Parathyroid adenoma (tissue), 2 donors: ENCODE results near the gene C10orf67.
"Not testable (repeated sequence)": the region's sequence is repeated elsewhere in the genome, so short reads cannot be mapped to it uniquely, and the experiment has no call there.

Experiments
- H2AFZ ChIP-seq: fragments of 300-600 bp; sonication (generic); one replicate; pipeline ENCODE4 v1.7.0; 2017; ENCODE audit warnings: antibody characterized with exemption, mild to moderate bottlenecking
- H3K27ac ChIP-seq: fragments of 300-600 bp; sonication (generic); one replicate; pipeline ENCODE4 v1.7.0; 2017
- H3K27me3 ChIP-seq: fragments of 300-600 bp; sonication (generic); one replicate; pipeline ENCODE4 v1.7.0; 2017; ENCODE audit warnings: low read length; ENCODE audit not compliant: control insufficient read depth, insufficient read depth
- H3K36me3 ChIP-seq: fragments of 300-600 bp; sonication (generic); one replicate; pipeline ENCODE4 v1.7.0; 2017; ENCODE audit warnings: low read length; ENCODE audit not compliant: control insufficient read depth, insufficient read depth
- H3K4me1 ChIP-seq: fragments of 300-600 bp; sonication (generic); one replicate; pipeline ENCODE4 v1.7.0; 2017; ENCODE audit warnings: control low read depth
- H3K4me2 ChIP-seq: fragments of 300-600 bp; sonication (generic); one replicate; pipeline ENCODE4 v1.7.0; 2017; ENCODE audit warnings: low read length
- H3K4me3 ChIP-seq: fragments of 300-600 bp; sonication (generic); one replicate; pipeline ENCODE4 v1.7.0; 2017; ENCODE audit warnings: low read depth, low read length
- H3K79me2 ChIP-seq: fragments of 300-600 bp; sonication (generic); one replicate; pipeline ENCODE4 v1.7.0; 2017; ENCODE audit warnings: control low read depth
- H3K9ac ChIP-seq: fragments of 300-600 bp; sonication (generic); one replicate; pipeline ENCODE4 v1.7.0; 2017; ENCODE audit warnings: mild to moderate bottlenecking
- H3K9me3 ChIP-seq: fragments of 300-600 bp; sonication (generic); one replicate; pipeline ENCODE4 v1.7.0; 2017; ENCODE audit warnings: low read length; ENCODE audit not compliant: control insufficient read depth
- CTCF ChIP-seq: fragments of 300-600 bp; sonication (generic); IDR thresholded peaks from one replicate; pipeline ENCODE4 v1.7.0; 2017; ENCODE audit warnings: antibody characterized with exemption, mild to moderate bottlenecking
- donor health status: primary hyperparathyroidism.

The C10orf67 gene

DNA sequence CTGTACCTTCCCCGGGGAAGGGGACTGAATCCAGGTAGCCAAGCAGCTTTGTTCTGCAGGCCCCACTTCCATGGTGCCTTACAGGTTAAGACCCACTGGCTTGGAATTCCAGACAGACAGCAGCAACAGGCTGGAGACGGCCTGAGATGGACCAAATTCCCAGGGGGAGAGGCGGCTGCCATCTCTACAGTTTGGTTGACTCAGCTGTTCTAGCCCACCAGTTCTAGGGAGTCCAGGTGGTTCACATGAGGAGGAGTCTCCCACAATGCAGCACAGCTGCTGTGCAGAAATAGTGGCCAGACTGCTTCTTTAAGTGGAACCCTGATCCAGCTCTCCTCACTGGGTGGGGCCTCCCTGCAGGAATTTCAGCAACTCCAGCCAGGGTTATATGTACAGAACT is 74.1 kb downstream of the C10orf67 start:
- no peak overlapping the region for H2AFZ ChIP-seq
- no peaks in the 10 kb centered on the region for H3K79me2 ChIP-seq
- no peak for TF ChIP-seq CTCF
- no peak overlapping the region for H3K4me3 ChIP-seq
- no peaks in the 10 kb centered on the region for H3K9me3 ChIP-seq
- no peak overlapping the region for H3K4me2 ChIP-seq
- H3K36me3 ChIP-seq = no peaks in the 10 kb centered on the region
- H3K27ac ChIP-seq = no peak overlapping the region
- no peaks in the 10 kb centered on the region for H3K4me1 ChIP-seq
- no peak overlapping the region for H3K9ac ChIP-seq
- H3K27me3 ChIP-seq = no peaks in the 10 kb centered on the region

DNA sequence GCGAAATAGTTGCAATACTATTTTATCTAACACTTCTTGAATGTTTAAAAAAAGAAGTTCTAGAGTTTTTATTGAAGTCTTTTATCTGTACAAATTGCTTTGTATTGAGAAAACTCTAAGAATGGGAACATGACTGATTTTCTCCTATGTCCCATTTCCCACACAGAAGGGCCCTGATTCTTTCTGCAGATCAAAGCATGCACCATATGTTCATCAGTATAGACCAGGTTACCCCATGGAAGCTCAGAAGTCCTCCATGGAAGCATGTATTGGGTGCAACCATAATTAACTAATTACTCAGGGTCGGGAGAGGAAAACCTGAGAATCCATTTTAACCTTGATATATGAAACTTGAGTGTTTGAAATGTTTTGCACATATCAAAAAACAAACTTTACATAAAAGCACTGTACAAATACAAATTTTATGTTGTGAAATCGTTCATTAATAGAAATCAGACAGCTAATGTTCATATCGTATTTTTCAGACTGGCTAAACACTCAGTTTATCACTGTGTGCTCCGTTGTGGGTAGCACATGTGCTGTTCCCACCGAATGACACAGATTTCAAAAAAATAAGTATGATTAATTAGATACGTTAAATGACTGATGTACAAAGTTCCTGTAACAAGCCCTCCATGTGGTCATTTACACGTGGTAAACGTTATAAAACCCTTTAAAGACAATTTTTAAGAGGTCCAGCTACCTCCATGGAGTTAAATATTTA is 81.0 kb downstream of the C10orf67 start:
- Histone ChIP-seq H3K9me3 (no peaks in the 10 kb centered on the region), H3K4me3 (no peak overlapping the region)

GRCh38 chr10:23262928-23263327 is 81.7 kb downstream of the C10orf67 start:
- Histone ChIP-seq H3K4me2 (no peak overlapping the region), H3K27ac (no peak overlapping the region), H3K9me3 (no peaks in the 10 kb centered on the region), H2AFZ (no peak overlapping the region), H3K4me3 (no peak overlapping the region), H3K79me2 (no peaks in the 10 kb centered on the region), H3K27me3 (no peaks in the 10 kb centered on the region), H3K9ac (no peak overlapping the region), H3K4me1 (no peaks in the 10 kb centered on the region), H3K36me3 (no peaks in the 10 kb centered on the region)
- no peak for TF ChIP-seq CTCF

More for the DNA sequence above, 81.0 kb downstream of the C10orf67 start:
- H3K79me2 ChIP-seq = no peaks in the 10 kb centered on the region
- no peaks in the 10 kb centered on the region for H3K36me3 ChIP-seq
- no peaks in the 10 kb centered on the region for H3K4me1 ChIP-seq
- H3K27ac ChIP-seq = no peak overlapping the region
- no peak for TF ChIP-seq CTCF
- no peak overlapping the region for H2AFZ ChIP-seq
- no peak overlapping the region for H3K4me2 ChIP-seq
- no peak overlapping the region for H3K9ac ChIP-seq
- H3K27me3 ChIP-seq = no peaks in the 10 kb centered on the region

DNA sequence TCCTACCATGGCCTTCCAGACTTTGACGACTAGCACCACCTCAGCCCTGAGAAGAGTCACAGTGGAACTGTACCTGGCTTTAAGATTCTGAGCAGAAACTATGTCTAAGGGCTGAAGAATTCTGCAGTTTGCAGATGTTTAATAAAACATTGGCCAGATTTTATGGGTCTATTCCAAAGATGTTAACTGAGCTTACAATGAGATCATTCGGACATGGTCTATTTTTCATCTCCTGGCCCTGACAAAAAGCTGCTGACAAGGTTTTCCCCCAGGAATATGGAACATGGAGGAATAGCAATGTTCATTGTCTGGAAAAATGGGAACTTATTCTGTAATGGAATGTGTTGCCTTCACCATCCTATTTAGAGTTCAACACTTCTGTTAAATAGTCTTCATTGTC is 86.1 kb downstream of the C10orf67 start:
- no peak overlapping the region for H3K9ac ChIP-seq
- H3K79me2 ChIP-seq = no peaks in the 10 kb centered on the region
- H2AFZ ChIP-seq = no peak overlapping the region
- H3K9me3 ChIP-seq = no peaks in the 10 kb centered on the region
- no peaks in the 10 kb centered on the region for H3K36me3 ChIP-seq
- no peaks in the 10 kb centered on the region for H3K4me1 ChIP-seq
- no peak overlapping the region for H3K4me2 ChIP-seq
- H3K27me3 ChIP-seq = no peaks in the 10 kb centered on the region
- no peak overlapping the region for H3K27ac ChIP-seq
- no peak for TF ChIP-seq CTCF
- H3K4me3 ChIP-seq = no peak overlapping the region

DNA sequence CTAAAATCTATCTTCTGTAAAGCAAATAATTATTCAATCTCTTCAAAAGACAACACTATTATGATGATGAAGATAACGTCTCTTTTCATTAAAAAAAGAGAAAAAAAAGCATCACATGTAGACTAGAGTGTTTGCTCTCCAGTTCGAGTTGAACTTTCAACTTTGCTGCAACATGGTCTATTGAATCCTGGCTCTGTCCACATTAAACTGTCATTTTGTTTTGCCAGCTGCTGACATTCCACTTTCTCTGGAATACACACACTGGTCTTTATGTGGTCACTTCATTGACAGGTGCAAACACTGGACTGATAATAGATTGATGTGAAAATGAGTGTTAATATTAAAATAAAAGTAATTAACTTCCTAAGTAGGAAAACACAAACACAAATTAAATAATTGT is 90.8 kb downstream of the C10orf67 start:
- Histone ChIP-seq H3K36me3 (no peaks in the 10 kb centered on the region), H3K9me3 (no peaks in the 10 kb centered on the region), H3K9ac (no peak overlapping the region), H3K4me3 (no peak overlapping the region), H3K27me3 (no peaks in the 10 kb centered on the region), H3K4me1 (no peaks in the 10 kb centered on the region), H3K79me2 (no peaks in the 10 kb centered on the region), H2AFZ (no peak overlapping the region), H3K27ac (no peak overlapping the region), H3K4me2 (no peak overlapping the region)
- no peak for TF ChIP-seq CTCF

- H3K4me2 ChIP-seq, H3K27me3 ChIP-seq, H3K9me3 ChIP-seq, H3K9ac ChIP-seq, H3K36me3 ChIP-seq, H3K27ac ChIP-seq, H3K4me3 ChIP-seq, H2AFZ ChIP-seq, H3K4me1 ChIP-seq, H3K79me2 ChIP-seq: not testable (repeated sequence)
These were observed 91.7 kb downstream of the C10orf67 start for GRCh38 chr10:23252859-23253258.

GRCh38 chr10:23241779-23242178 is 102.8 kb downstream of the C10orf67 start:
- not testable (repeated sequence) for H3K79me2 ChIP-seq, H3K9me3 ChIP-seq, H2AFZ ChIP-seq, H3K4me1 ChIP-seq, H3K27ac ChIP-seq, H3K9ac ChIP-seq, H3K4me2 ChIP-seq, H3K27me3 ChIP-seq, H3K36me3 ChIP-seq, H3K4me3 ChIP-seq
